GM15510 (cell line): ENCODE results near the gene BIRC3.

Experiments
- POLR2A ChIP-seq: IDR thresholded peaks from 3 replicates; pipeline ENCODE4 v1.6.1; 2011; ENCODE audit warnings: borderline replicate concordance; ENCODE audit not compliant: insufficient read length; ENCODE audit errors: extremely low read depth

The BIRC3 gene

GRCh38 chr11:102317099-102317767 lies at the start of gene BIRC3:
TSS of gene BIRC3 (plus strand) at chr11:102317484. CDS start at chr11:102324510, 7,026 bp downstream.
- TF ChIP-seq POLR2A, result peak; percentile 99

- TF ChIP-seq POLR2A, result no peak
Observed at GRCh38 chr11:102267609-102268008, 49.7 kb upstream of the BIRC3 start.

DNA sequence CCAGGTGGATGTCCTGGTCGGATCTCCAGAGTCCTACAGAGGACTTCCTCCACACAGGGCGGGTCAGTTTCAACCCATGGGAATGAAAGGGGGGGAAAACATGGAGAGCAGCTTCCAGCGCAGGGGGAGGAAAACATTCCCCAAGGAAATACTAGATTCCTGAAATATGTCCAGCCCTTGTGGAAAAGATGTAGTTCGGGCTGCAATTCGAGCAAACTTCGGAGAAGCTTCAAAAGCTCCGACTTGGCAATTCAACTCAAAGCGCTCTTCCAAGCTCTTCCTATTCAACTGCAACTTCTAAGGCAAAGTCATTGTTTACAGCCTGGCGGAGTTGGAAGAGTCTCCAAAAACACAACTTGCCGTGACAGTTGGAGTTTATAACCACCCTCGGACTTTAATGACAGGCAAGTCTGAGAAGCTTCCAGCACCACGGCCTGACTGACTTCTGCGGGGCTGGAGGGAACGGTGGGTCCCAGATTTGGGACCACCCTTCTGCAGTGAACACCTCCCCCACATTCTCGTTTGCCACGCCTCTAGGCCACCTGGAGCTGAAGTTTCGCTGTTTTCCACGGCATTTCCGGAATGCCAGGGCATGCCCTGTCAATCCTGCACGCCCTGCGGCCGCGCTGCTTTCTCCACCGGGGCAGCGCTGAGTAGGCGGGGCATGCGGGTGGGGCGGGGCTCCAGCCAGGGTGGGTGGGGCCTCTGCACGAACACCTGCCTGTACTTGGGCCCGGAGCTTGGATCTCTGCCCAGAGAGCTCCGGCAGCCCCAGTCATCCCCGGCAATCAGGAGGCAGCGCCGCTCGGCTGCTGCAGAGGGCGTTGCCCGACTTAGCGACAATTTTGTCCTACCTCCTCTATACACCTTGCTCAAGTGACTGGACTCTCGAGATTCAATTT lies 49.0 kb upstream of the BIRC3 start:
- TF ChIP-seq POLR2A, result no peak

- no peak for TF ChIP-seq POLR2A
Observed at GRCh38 chr11:102268985-102269470, 48.3 kb upstream of the BIRC3 start.

GRCh38 chr11:102269927-102270326 lies 47.4 kb upstream of the BIRC3 start:
- TF ChIP-seq POLR2A, result no peak

- no peak for TF ChIP-seq POLR2A
Observed at GRCh38 chr11:102272047-102272824, 45.0 kb upstream of the BIRC3 start.

DNA sequence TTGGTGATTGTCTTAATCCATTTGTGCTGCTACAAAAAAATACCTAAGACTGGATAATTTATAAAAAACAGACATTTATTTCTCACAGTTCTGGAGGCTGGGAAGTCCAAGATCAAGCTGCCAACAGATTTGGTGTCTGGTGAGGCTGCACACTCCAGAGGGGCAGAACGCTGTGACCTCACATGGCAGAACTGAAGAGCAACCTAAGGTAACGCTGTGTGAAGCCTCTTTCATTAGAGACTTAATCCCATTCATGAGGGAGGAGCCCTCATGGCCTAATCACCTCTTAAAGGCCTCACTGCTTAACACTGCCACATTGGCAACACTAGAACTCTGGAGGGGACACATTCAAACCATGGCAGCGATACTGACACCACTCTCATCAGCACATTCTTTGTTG lies 42.7 kb upstream of the BIRC3 start:
- no peak for TF ChIP-seq POLR2A

GRCh38 chr11:102276362-102276761 lies 40.9 kb upstream of the BIRC3 start:
- no peak for TF ChIP-seq POLR2A

DNA sequence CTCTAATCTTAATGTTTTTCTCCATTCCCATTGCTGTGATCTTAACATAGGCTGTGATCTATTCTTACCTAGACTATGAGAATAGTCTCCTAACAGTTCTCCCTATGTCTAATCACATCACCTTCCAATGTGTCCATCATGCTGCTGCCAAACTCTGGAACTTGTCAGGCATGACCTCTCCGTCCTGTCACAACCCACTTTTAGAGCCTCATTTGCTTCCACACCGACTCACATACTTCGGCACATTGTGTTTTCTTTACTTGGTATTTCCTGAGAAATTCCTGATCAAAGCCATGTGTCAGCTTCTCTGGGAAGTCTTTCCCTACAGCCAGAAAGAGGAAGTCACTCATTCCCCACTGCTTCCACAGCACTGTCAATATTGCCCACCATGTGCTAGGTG lies 40.5 kb upstream of the BIRC3 start:
- no peak for TF ChIP-seq POLR2A

- no peak for TF ChIP-seq POLR2A
Observed at GRCh38 chr11:102279641-102280170, 37.6 kb upstream of the BIRC3 start.

DNA sequence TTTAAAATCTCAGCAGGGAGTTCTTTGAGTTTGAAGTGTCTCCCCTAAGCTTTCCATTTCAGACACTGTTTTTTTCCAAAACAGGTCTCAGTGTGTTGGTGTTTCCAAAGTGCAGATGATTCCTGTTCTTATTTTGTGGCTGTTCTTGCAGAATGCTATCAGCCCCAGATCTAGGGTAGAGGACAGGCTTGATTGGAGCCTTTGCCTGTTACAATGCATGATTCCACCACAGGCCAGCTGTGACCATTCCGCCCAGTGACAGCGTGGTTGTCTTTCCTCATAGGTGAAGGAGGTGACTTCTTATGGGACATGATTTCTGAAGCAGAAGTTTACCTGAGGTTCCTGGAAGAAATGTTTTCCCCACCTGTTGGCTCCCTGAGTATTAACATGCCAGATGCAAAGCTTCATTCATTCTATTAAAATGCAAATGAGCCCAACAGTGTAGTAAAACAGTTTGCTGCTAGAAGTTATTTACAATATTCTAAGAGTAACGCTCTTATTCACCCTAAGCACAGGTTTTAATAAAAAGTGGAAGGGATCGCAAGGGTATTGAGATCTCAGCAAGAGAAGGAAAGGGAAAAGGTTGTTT lies 36.9 kb upstream of the BIRC3 start:
- TF ChIP-seq POLR2A, result no peak

DNA sequence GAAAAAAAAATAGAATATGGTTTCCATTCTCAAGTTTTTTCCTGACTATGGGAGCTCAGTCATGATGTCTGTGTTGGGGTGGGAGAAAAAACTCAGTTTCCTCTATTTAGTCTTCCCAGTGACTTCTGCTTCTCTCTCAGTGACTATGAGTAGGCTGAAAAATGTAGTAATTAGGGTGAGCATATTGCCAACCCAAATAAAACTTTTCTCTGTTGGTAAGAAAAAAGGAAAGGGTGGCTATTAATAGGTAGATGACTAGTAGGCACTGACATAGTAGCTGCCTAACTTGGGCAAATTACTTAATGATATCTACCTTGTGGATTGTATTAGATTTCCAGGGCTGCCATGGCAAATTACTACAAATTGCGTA lies 34.2 kb upstream of the BIRC3 start:
- no peak for TF ChIP-seq POLR2A

- TF ChIP-seq POLR2A, result no peak
Observed at GRCh38 chr11:102284008-102284407, 33.3 kb upstream of the BIRC3 start.

DNA sequence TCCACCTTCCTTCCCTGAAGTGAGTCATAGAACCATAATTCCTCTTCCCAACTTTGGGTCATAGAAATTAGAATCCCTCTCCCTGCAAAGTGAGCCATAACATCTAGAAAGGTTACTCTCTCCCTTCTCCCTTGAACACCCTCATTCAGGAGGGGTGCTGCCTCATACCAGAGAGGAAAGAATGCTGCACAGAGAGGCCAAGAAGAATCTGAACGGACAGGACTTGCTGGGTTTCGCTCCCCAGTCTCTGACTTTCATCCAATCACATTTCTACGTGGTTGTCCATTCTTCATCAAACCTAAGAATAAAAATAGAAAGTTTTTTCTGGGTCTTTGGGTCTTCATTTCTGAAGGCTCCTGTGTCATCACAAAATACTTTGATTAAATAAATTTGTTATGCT lies 31.0 kb upstream of the BIRC3 start:
- TF ChIP-seq POLR2A, result no peak
